Ramos (cell line): ENCODE results near the gene UGT2B15.
"Not testable (repeated sequence)": the region's sequence is repeated elsewhere in the genome, so short reads cannot be mapped to it uniquely, and the experiment has no call there.

Experiments used
- in situ Hi-C: fragments of 300-500 bp; cut with MboI; formaldehyde crosslinking; loops from one replicate; pipeline ENCODE4 v1.14.3; 2022; ENCODE audit warnings: low sequenced_read_pairs; ENCODE audit not compliant: unreplicated experiment

UGT2B15 gene

GRCh38 chr4:68670479-68670939, at the start of gene UGT2B15:
TSS of gene UGT2B15 (minus strand) at chr4:68670652. CDS start at chr4:68670618, 34 bp downstream.
- in situ Hi-C loops: not testable (repeated sequence)

GRCh38 chr4:68719075-68719473, 48.6 kb upstream of the UGT2B15 start:
- in situ Hi-C loops: no loop called here

- in situ Hi-C loops: no loop called here
Measured at GRCh38 chr4:68718447-68719074, 48.1 kb upstream of the UGT2B15 start.

GRCh38 chr4:68717999-68718398, 47.5 kb upstream of the UGT2B15 start:
- in situ Hi-C loops: no loop called here

GRCh38 chr4:68714400-68714799, 43.9 kb upstream of the UGT2B15 start:
- in situ Hi-C loops: no loop called here

- in situ Hi-C loops: no loop called here
Measured at GRCh38 chr4:68712207-68712606, 41.8 kb upstream of the UGT2B15 start.

- in situ Hi-C loops: no loop called here
Measured at GRCh38 chr4:68708566-68708965, 38.1 kb upstream of the UGT2B15 start.

GRCh38 chr4:68703168-68703567, 32.7 kb upstream of the UGT2B15 start:
- in situ Hi-C loops: not testable (repeated sequence)

GRCh38 chr4:68700152-68700551, 29.7 kb upstream of the UGT2B15 start:
- in situ Hi-C loops: no loop called here

GRCh38 chr4:68693325-68694075, 23.0 kb upstream of the UGT2B15 start:
- in situ Hi-C loops: no loop called here

GRCh38 chr4:68691186-68691585, 20.7 kb upstream of the UGT2B15 start:
- in situ Hi-C loops: no loop called here

- in situ Hi-C loops: no loop called here
Measured at GRCh38 chr4:68683034-68683433, 12.6 kb upstream of the UGT2B15 start.

- in situ Hi-C loops: not testable (repeated sequence)
Measured at GRCh38 chr4:68681298-68681697, 10.8 kb upstream of the UGT2B15 start.

GRCh38 chr4:68673143-68673542, 2.7 kb upstream of the UGT2B15 start:
- in situ Hi-C loops: no loop called here

GRCh38 chr4:68671217-68671616, 765 bp upstream of the UGT2B15 start:
- in situ Hi-C loops: not testable (repeated sequence)

- in situ Hi-C loops: not testable (repeated sequence)
Measured at GRCh38 chr4:68668537-68669163, 1.8 kb downstream of the UGT2B15 start.

GRCh38 chr4:68667551-68667950, 2.9 kb downstream of the UGT2B15 start:
- in situ Hi-C loops: not testable (repeated sequence)

- in situ Hi-C loops: not testable (repeated sequence)
Measured at GRCh38 chr4:68664721-68665120, 5.7 kb downstream of the UGT2B15 start.

- in situ Hi-C loops: not testable (repeated sequence)
Measured at GRCh38 chr4:68662836-68663574, 7.4 kb downstream of the UGT2B15 start.

- in situ Hi-C loops: no loop called here
Measured at GRCh38 chr4:68658672-68659071, 11.8 kb downstream of the UGT2B15 start.
